Measurements from ENCODE around the gene DPRX. TPM values are rescaled to one million over a fixed set of nuclear protein-coding genes. Genes with fewer than 3 reads are reported as not detected.

Gene DPRX
- not detected for total RNA-seq
- polyA plus RNA-seq: under 1 TPM; 0.52 to 0.59 TPM
- long read RNA-seq, donor 1: 0 reads
- long read RNA-seq, donor 2: 0 reads
- long read RNA-seq, donor 3: 0 reads

DNA sequence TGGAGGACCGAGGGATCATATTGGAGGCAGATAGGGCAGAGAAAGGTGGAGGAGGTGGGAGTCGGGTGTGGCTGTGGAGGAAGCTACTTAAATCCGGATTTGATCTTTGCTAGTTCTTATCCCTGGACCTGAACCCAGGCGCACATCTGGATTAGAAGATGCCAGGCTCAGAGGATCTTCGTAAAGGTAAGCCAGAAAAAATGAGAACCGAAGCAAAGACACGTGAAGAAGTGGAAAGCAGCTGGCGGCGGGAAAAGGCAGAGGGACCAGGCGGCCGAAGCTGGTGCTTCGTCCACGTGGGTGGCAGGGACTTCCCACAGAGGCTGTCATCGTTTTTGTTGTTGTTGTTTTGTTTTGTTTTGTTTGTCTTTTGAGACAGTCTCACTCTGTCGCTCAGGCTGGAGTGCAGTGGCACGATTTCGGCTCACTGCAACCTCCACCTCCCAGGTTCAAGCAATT, at the start of gene DPRX:
DPRX (plus strand) TSS at position 51 of the 459 bp plus-strand sequence; CDS start at position 159, 108 bp downstream.
- Histone ChIP-seq H3K9me3 (no peaks in the 10 kb centered on the region), H3K27me3 (no peaks in the 10 kb centered on the region), H3K4me3 (no peak within 1 kb of the TSS), H3K27ac (no peak within 1 kb of the TSS), H3K36me3 (no peaks in the 10 kb centered on the region), H3K4me1 (no peaks in the 10 kb centered on the region)
- no peak for ATAC-seq
- TF ChIP-seq, protein P1, sequence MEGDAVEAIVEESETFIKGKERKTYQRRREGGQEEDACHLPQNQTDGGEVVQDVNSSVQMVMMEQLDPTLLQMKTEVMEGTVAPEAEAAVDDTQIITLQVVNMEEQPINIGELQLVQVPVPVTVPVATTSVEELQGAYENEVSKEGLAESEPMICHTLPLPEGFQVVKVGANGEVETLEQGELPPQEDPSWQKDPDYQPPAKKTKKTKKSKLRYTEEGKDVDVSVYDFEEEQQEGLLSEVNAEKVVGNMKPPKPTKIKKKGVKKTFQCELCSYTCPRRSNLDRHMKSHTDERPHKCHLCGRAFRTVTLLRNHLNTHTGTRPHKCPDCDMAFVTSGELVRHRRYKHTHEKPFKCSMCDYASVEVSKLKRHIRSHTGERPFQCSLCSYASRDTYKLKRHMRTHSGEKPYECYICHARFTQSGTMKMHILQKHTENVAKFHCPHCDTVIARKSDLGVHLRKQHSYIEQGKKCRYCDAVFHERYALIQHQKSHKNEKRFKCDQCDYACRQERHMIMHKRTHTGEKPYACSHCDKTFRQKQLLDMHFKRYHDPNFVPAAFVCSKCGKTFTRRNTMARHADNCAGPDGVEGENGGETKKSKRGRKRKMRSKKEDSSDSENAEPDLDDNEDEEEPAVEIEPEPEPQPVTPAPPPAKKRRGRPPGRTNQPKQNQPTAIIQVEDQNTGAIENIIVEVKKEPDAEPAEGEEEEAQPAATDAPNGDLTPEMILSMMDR (IDR thresholded peaks at IDR 0.05): no peak
- 85 to 86% methylated on average over 17 of the region's 17 CpGs for WGBS, 2 donors
- no peak for DNase-seq
- intact Hi-C loops (cut with DNase I): no loop called here

DNA sequence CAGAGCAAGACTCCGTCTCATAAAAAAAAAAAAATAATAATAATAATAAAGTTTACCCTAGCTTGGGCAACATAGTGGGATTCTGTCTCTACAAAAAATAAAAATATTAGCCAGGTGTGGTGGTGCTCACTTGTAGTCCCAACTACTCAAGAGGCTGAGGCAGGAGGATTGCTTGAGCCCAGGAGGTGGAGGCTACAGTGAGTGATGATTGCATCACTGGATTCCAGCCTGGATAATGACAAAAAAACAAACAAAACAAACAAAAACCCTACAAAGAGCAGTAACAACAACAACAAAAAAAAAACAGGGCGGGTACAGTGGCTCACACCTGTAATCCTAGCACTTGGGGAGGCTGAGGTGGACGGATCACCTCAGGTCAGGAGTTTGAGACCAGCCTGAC, 48.6 kb upstream of the DPRX start:
- Histone ChIP-seq H3K27me3 (no peaks in the 10 kb centered on the region), H3K27ac (no peak overlapping the region), H3K4me3 (no peak overlapping the region), H3K4me1 (no peaks in the 10 kb centered on the region), H3K36me3 (peaks cover 0 to 27% (median 18%) of the 10 kb centered on the region in 9 donors), H3K9me3 (peaks cover 0 to 43% (median under 1%) of the 10 kb centered on the region in 11 donors)
- DNase-seq: no peak
- intact Hi-C loops (cut with DNase I): no loop called here
- TF ChIP-seq, protein P1 (IDR thresholded peaks at IDR 0.05): no peak
- no peak for ATAC-seq
- WGBS, 2 donors: 83 to 90% methylated on average over 3 of the region's 3 CpGs

DNA sequence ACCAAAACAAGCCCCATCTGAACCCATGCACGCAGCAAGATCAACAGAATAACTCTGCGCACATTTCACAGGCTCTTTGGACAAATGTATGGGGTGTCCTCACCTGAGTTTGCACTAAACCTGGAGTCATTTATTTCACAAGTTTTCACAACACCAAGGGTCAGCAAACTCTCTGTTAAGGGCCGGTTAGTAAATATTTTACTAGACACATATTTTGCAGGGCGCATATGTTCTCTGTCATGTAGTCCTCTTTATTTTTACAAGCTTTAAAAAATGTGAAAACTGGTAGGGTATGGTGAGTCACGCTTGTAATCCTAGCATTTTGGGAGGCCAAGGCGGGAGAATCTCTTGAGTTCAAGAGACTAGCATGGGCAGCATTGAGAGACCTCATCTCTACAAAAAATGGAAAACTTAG, 45.5 kb upstream of the DPRX start:
- DNase-seq: no peak
- intact Hi-C loops (cut with DNase I): no loop called here

GRCh38 chr19:53594811-53595509, 36.8 kb upstream of the DPRX start:
- WGBS, 2 donors: 51 to 54% methylated on average over 14 of the region's 14 CpGs
- DNase-seq (no peak), ATAC-seq (no peak)
- TF ChIP-seq, protein P1 (IDR thresholded peaks at IDR 0.05): no peak
- H3K4me3 ChIP-seq: no peak overlapping the region
- peaks cover 0 to 5% (median 0%) of the 10 kb centered on the region in 9 donors for H3K4me1 ChIP-seq
- H3K36me3 ChIP-seq: no peaks in the 10 kb centered on the region
- H3K27me3 ChIP-seq: peaks cover 0 to 8% (median 0%) of the 10 kb centered on the region in 7 donors
- no peak overlapping the region for H3K27ac ChIP-seq
- intact Hi-C loops (cut with DNase I): loop anchor here in 6 of 10 donors (5.0 to 10.0 kb wide), 2 partner anchors 150 to 152 kb away; no protein-coding TSS in a partner anchor
- H3K9me3 ChIP-seq: no peaks in the 10 kb centered on the region

More for the DNA sequence above, 45.5 kb upstream of the DPRX start:
- TF ChIP-seq, protein P1 (IDR thresholded peaks at IDR 0.05): no peak
- Histone ChIP-seq H3K9me3 (peaks cover 0 to 12% (median 0%) of the 10 kb centered on the region in 11 donors), H3K4me1 (no peaks in the 10 kb centered on the region), H3K4me3 (no peak overlapping the region), H3K27me3 (no peaks in the 10 kb centered on the region), H3K27ac (no peak overlapping the region), H3K36me3 (no peaks in the 10 kb centered on the region)
- 94 to 95% methylated on average over 6 of the region's 6 CpGs for WGBS, 2 donors
- no peak for ATAC-seq
